H1 (cell line): ENCODE data around the gene ZAR1L. TPM values are rescaled to one million over a fixed set of nuclear protein-coding genes. Genes with fewer than 3 reads are reported as not detected.

Source experiments
- CTCF ChIA-PET: fragments of 300-600 bp; sonication (Branson Sonifier 250); formaldehyde crosslinking; loops from one replicate; lab custom pipeline; 2021; ENCODE audit not compliant: partially characterized antibody; lab: Charles Lee
- POLR2A ChIA-PET: fragments of 300-600 bp; sonication (Branson Sonifier 250); formaldehyde crosslinking; loops from one replicate; lab custom pipeline; 2021; ENCODE audit warnings: inconsistent platforms; ENCODE audit not compliant: partially characterized antibody; lab: Charles Lee
- DNase-seq, 2 experiments: peaks; one replicate each; pipeline versions ENCODE4 v3.0.0 to v3.0.0-alpha.2; 2010 to 2022; ENCODE audit warnings: low spot score in 2 of 2, low read depth in 1 of 2, mixed read lengths in 1 of 2
- FAIRE-seq: peaks from 2 replicates; lab custom pipeline; 2011; peaks lifted over from hg19 to GRCh38; lab: Jason Lieb, UNC
- H2AFZ ChIP-seq: 2 replicates; pipeline ENCODE4 v1.8.1; 2012; ENCODE audit warnings: low read length, inconsistent platforms
- H2AK5ac ChIP-seq: 2 replicates; pipeline ENCODE4 v1.6.1; 2013; ENCODE audit warnings: low read depth, low read length
- H2BK120ac ChIP-seq: replicated peaks from 2 replicates; pipeline ENCODE3; 2013; ENCODE audit warnings: low read depth, low read length, inconsistent platforms
- H2BK12ac ChIP-seq: 2 replicates; pipeline ENCODE4 v1.6.1; 2013; ENCODE audit warnings: low read depth, low read length
- H2BK15ac ChIP-seq: 2 replicates; pipeline ENCODE4 v1.6.1; 2013; ENCODE audit warnings: low read length
- H2BK20ac ChIP-seq: 2 replicates; pipeline ENCODE4 v1.6.1; 2013; ENCODE audit warnings: low read length
- H2BK5ac ChIP-seq: 2 replicates; pipeline ENCODE4 v1.6.1; 2013; ENCODE audit warnings: low read depth, low read length
- H3K14ac ChIP-seq: 2 replicates; pipeline ENCODE4 v1.6.1; 2013; ENCODE audit warnings: inconsistent platforms; ENCODE audit not compliant: insufficient read length
- H3K18ac ChIP-seq: 2 replicates; pipeline ENCODE4 v1.6.1; 2013; ENCODE audit warnings: low read length; ENCODE audit errors: extremely low read depth
- H3K23ac ChIP-seq: 2 replicates; pipeline ENCODE4 v1.6.1; 2013; ENCODE audit warnings: inconsistent platforms; ENCODE audit not compliant: insufficient read length
- H3K23me2 ChIP-seq: 2 replicates; pipeline ENCODE4 v1.6.1; 2013; ENCODE audit warnings: low read depth, low read length
- H3K27ac ChIP-seq: 2 replicates; pipeline ENCODE4 v1.6.1; 2011; ENCODE audit warnings: low read depth, low read length, inconsistent platforms
- H3K27me3 ChIP-seq, 4 experiments: replicated peaks in 1 of 4; 1 replicate in 1 of 4; 2 replicates in 3 of 4; pipeline versions ENCODE4 v1.6.1 to v1.8.1; 2011 to 2013; ENCODE audit warnings: low read length in 3 of 4, mild to moderate bottlenecking in 3 of 4, inconsistent platforms in 2 of 4, mixed read lengths in 2 of 4, moderate library complexity in 1 of 4; ENCODE audit not compliant: control insufficient read depth in 3 of 4, insufficient read depth in 3 of 4; ENCODE audit errors: extremely low read depth in 1 of 4
- H3K36me3 ChIP-seq, 4 experiments: 2 replicates each; pipeline versions ENCODE4 v1.6.1 to v1.8.1; 2011 to 2013; ENCODE audit warnings: mild to moderate bottlenecking in 4 of 4, low read length in 3 of 4, moderate library complexity in 2 of 4, control low read depth in 1 of 4, inconsistent platforms in 1 of 4; ENCODE audit not compliant: insufficient read depth in 4 of 4, control insufficient read depth in 2 of 4
- H3K4ac ChIP-seq: replicated peaks from 2 replicates; pipeline ENCODE3; 2013; ENCODE audit warnings: low read length, low read depth, mixed read lengths, inconsistent platforms; ENCODE audit not compliant: insufficient read length
- H3K4me1 ChIP-seq, 4 experiments: replicated peaks in 1 of 4; 1 replicate in 1 of 4; 2 replicates in 3 of 4; pipeline versions ENCODE4 v1.6.1 to v1.8.1; 2011 to 2013; ENCODE audit warnings: low read length in 3 of 4, inconsistent platforms in 2 of 4, mixed read lengths in 1 of 4; ENCODE audit not compliant: insufficient read depth in 4 of 4, control insufficient read depth in 3 of 4
- H3K4me2 ChIP-seq, 2 experiments: 2 replicates each; pipeline versions ENCODE4 v1.6.1 to v1.8.1; 2011 to 2013; ENCODE audit warnings: low read depth in 2 of 2, low read length in 2 of 2, control low read depth in 1 of 2, inconsistent platforms in 1 of 2, mild to moderate bottlenecking in 1 of 2; ENCODE audit not compliant: insufficient read depth in 1 of 2
- H3K4me3 ChIP-seq, 4 experiments: fragments of 200-600, 300-600 bp in 1 of 4; sonication (generic), shearing (Covaris generic), sonication (Bioruptor Twin) in 1 of 4; 2 replicates each; pipeline versions ENCODE4 v1.5.1 to v1.8.1; 2011 to 2016; ENCODE audit warnings: low read length in 4 of 4, low read depth in 3 of 4, control low read depth in 2 of 4, inconsistent platforms in 2 of 4, mild to moderate bottlenecking in 2 of 4, mixed read lengths in 1 of 4, moderate library complexity in 1 of 4; ENCODE audit not compliant: insufficient read depth in 2 of 4; ENCODE audit errors: extremely low read depth in 1 of 4
- H3K56ac ChIP-seq: replicated peaks from 2 replicates; pipeline ENCODE3; 2013; ENCODE audit warnings: low read depth, mild to moderate bottlenecking, mixed read lengths, low read length, inconsistent platforms; ENCODE audit not compliant: insufficient read length
- H3K79me1 ChIP-seq: 2 replicates; pipeline ENCODE4 v1.6.1; 2013; ENCODE audit warnings: low read depth, low read length, control low read depth
- H3K79me2 ChIP-seq, 2 experiments: 2 replicates each; pipeline versions ENCODE4 v1.6.1 to v1.8.1; 2012 to 2013; ENCODE audit warnings: low read length in 2 of 2, mild to moderate bottlenecking in 2 of 2, inconsistent platforms in 1 of 2; ENCODE audit not compliant: insufficient read depth in 2 of 2, control insufficient read depth in 1 of 2
- H3K9ac ChIP-seq, 4 experiments: replicated peaks in 1 of 4; 1 replicate in 1 of 4; 2 replicates in 3 of 4; pipeline versions ENCODE4 v1.6.1 to v1.8.1; 2011 to 2013; ENCODE audit warnings: low read depth in 3 of 4, low read length in 3 of 4, control low read depth in 2 of 4, mild to moderate bottlenecking in 2 of 4, moderate library complexity in 2 of 4, inconsistent platforms in 1 of 4; ENCODE audit errors: extremely low read depth in 1 of 4
- H3K9me3 ChIP-seq, 2 experiments: 2 replicates each; pipeline versions ENCODE4 v1.6.1 to v1.8.1; 2012 to 2013; ENCODE audit warnings: mild to moderate bottlenecking in 2 of 2, moderate library complexity in 2 of 2, control low read depth in 1 of 2, inconsistent platforms in 1 of 2, low read depth in 1 of 2, low read length in 1 of 2, mixed read lengths in 1 of 2; ENCODE audit not compliant: insufficient read depth in 2 of 2
- H4K20me1 ChIP-seq, 2 experiments: replicated peaks in 1 of 2; 2 replicates each; pipeline versions ENCODE3 to v1.8.1; 2011 to 2013; ENCODE audit warnings: inconsistent platforms in 2 of 2, low read length in 2 of 2, mild to moderate bottlenecking in 1 of 2; ENCODE audit not compliant: insufficient read depth in 2 of 2, control insufficient read depth in 1 of 2
- H4K5ac ChIP-seq: 2 replicates; pipeline ENCODE4 v1.6.1; 2013; ENCODE audit warnings: low read length, low read depth, mixed read lengths, inconsistent platforms; ENCODE audit not compliant: insufficient read length
- H4K8ac ChIP-seq: 2 replicates; pipeline ENCODE4 v1.8.0; 2013; ENCODE audit warnings: mild to moderate bottlenecking, moderate library complexity, low read length, inconsistent platforms; ENCODE audit not compliant: insufficient read depth; ENCODE audit errors: extremely low read depth
- H4K91ac ChIP-seq: replicated peaks from 2 replicates; pipeline ENCODE3; 2013; ENCODE audit warnings: low read length, mixed read lengths, inconsistent platforms; ENCODE audit not compliant: insufficient read length
- POLR2AphosphoS5 ChIP-seq: IDR thresholded peaks from 2 replicates; pipeline ENCODE4 v1.6.1; 2011; ENCODE audit warnings: low read depth, low read length
- RBBP5 ChIP-seq: IDR thresholded peaks from 2 replicates; pipeline ENCODE4 v1.7.1; 2012; ENCODE audit warnings: low read depth, mild to moderate bottlenecking, inconsistent platforms, low read length, moderate library complexity, borderline replicate concordance
- WGBS, 2 experiments: shearing (Covaris generic) in 1 of 2; methylation state at CpG; one replicate each; pipeline versions ENCODE4 v1.1.6 to v1.1.7; 2013 to 2015; ENCODE audit warnings: low lambda C conversion rate in 2 of 2, mixed read lengths in 2 of 2, inconsistent platforms in 1 of 2, low coverage in 1 of 2, missing lambda C conversion rate in 1 of 2; ENCODE audit not compliant: insufficient replicate concordance in 2 of 2, insufficient coverage in 1 of 2, insufficient read length in 1 of 2; ENCODE audit errors: extremely low coverage in 1 of 2, missing lambda C conversion rate in 1 of 2; 5-methylcytosine and 5-hydroxymethylcytosine counted together
- polyA plus RNA-seq, 7 experiments: library from polyadenylated mRNA; depleted of rRNA in 3 of 7; stranded (reverse) in 5 of 7; unstranded in 2 of 7; fragments of >200 nt in 5 of 7; fragments of 200-250 nt in 2 of 7; gene quantifications; 1 replicate in 5 of 7; 2 replicates in 1 of 7; 4 replicates in 1 of 7; pipeline versions ENCODE4 v1.2.1 to v1.2.3, GENCODE V29; 2011 to 2013; ENCODE audit warnings: missing spikeins in 2 of 7, mixed read lengths in 2 of 7
- total RNA-seq: library from RNA; stranded (reverse); fragmentation: NEBNext Ultra II Directional; extraction: Animal tissue kit (Norgen Biotek cat#: 25700); gene quantifications from 2 replicates; pipeline ENCODE4 v1.2.1, GENCODE V29; 2021

Gene ZAR1L
- total and polyA plus RNA-seq, 2 of the 8 experiments (the other 6 are each of a cell fraction or from before 2014, with no cell fraction given): 0.19 to 0.30 TPM

- Histone ChIP-seq H2AFZ (no peak overlapping the region), H4K8ac (no peak overlapping the region), H3K4me1 (no peaks in the 10 kb centered on the region), H3K79me2 (no peaks in the 10 kb centered on the region), H2BK120ac (no peak overlapping the region), H2BK20ac (no peak overlapping the region), H2BK15ac (no peak overlapping the region), H4K20me1 (no peaks in the 10 kb centered on the region), H3K36me3 (no peaks in the 10 kb centered on the region), H3K4me3 (no peak overlapping the region), H3K27ac (no peak overlapping the region), H3K4ac (no peak overlapping the region)
- TF ChIP-seq POLR2AphosphoS5: no peak
- TF ChIP-seq RBBP5: no peak
- TF ChIP-seq, all 59 proteins: peak for 0
- Histone ChIP-seq H3K18ac (no peak overlapping the region), H3K23me2 (no peaks in the 10 kb centered on the region), H4K91ac (no peak overlapping the region), H3K9me3 (no peaks in the 10 kb centered on the region), H2AK5ac (no peak overlapping the region), H2BK12ac (no peak overlapping the region), H3K23ac (no peak overlapping the region), H3K14ac (no peak overlapping the region), H3K27me3 (no peaks in the 10 kb centered on the region; a peak in 1 of 7 replicates), H4K5ac (no peak overlapping the region), H2BK5ac (no peak overlapping the region), H3K79me1 (no peaks in the 10 kb centered on the region), H3K9ac (no peak overlapping the region), H3K56ac (no peak overlapping the region), H3K4me2 (no peak overlapping the region)
- DNase-seq: no peak
- CTCF ChIA-PET: interaction anchor here (1.2 to 2.4 kb wide), 2 partner anchors 10 to 138 kb away, joined by 3 to 7 read pairs; no protein-coding TSS in a partner anchor
- WGBS, 2 experiments: 82% methylated on average over 2 of the region's 2 CpGs; no CpG with 5 or more reads in 1 of the 2 experiments
- POLR2A ChIA-PET: interaction anchor here (1.5 kb wide), 1 partner anchor 12 kb away, joined by 4 read pairs; the partner anchor contains the start of genes BRCA2 and ZAR1L
- FAIRE-seq: no peak
Observed at GRCh38 chr13:32302461-32302860, 12.7 kb downstream of the ZAR1L start.
